K562 (cell line): Measurements from ENCODE around the gene JAKMIP2. TPM values are rescaled to one million over a fixed set of nuclear protein-coding genes. Genes with fewer than 3 reads are reported as not detected.

Source experiments
- ATAC-seq: fragments of 200-7000 bp; cut with Tn5 transposase; 3 replicates; pipeline ENCODE4 v1.9.1; 2020; ENCODE audit warnings: moderate library complexity
- BruUV-seq: library from RNA; stranded (reverse); fragments of 400-500 nt; replicated peaks from 2 replicates; lab custom pipeline; 2021; lab: Mats Ljungman, UMichigan
- CTCF ChIA-PET: fragments of 300-600 bp; formaldehyde crosslinking; extraction: SDS; loops from one replicate; lab custom pipeline; 2021; ENCODE audit warnings: low intra/inter-chr PET ratio; lab: Yijun Ruan, JAX
- POLR2A ChIA-PET: fragments of 300-600, 350-650 bp; sonication (Branson Sonifier 250); formaldehyde crosslinking; extraction: SDS; loops from one replicate; lab custom pipeline; 2021; ENCODE audit warnings: antibody characterized with exemption, inconsistent platforms; lab: Yijun Ruan, JAX
- DNase-seq, 4 experiments: peaks; one replicate each; pipeline versions ENCODE4 v3.0.0 to v3.0.0-alpha.2; 2011 to 2018; ENCODE audit warnings: low spot score in 3 of 4, mixed read lengths in 3 of 4; ENCODE audit errors: extremely low read depth in 1 of 4
- FAIRE-seq: peaks from 2 replicates; lab custom pipeline; 2011; peaks lifted over from hg19 to GRCh38; lab: Jason Lieb, UNC
- H2AFZ ChIP-seq: 2 replicates; pipeline ENCODE4 v1.6.0; 2011; ENCODE audit warnings: low read depth, low read length, control low read depth, inconsistent platforms
- H3K27ac ChIP-seq: fragments of 200-600 bp; 3 replicates; pipeline ENCODE4 v1.8.0; 2011; ENCODE audit warnings: low read depth, mild to moderate bottlenecking, control low read depth, inconsistent platforms, low read length, moderate library complexity, mixed read lengths; ENCODE audit errors: extremely low read depth
- H3K27me3 ChIP-seq, 2 experiments: fragments of 300-600 bp in 1 of 2; 2 replicates in 1 of 2; 3 replicates in 1 of 2; pipeline versions ENCODE4 v1.6.0 to v1.8.0; 2011; ENCODE audit warnings: inconsistent platforms in 2 of 2, low read length in 2 of 2, mild to moderate bottlenecking in 1 of 2, mixed read lengths in 1 of 2, moderate library complexity in 1 of 2; ENCODE audit not compliant: control insufficient read depth in 2 of 2, insufficient read depth in 2 of 2
- H3K36me3 ChIP-seq: fragments of 300-600 bp; 3 replicates; pipeline ENCODE4 v1.8.0; 2011; ENCODE audit warnings: mild to moderate bottlenecking, low read length, inconsistent platforms; ENCODE audit not compliant: control insufficient read depth, insufficient read depth
- H3K4me1 ChIP-seq, 2 experiments: fragments of 200-600 bp in 1 of 2; replicated peaks in 1 of 2; 2 replicates in 1 of 2; 3 replicates in 1 of 2; pipeline versions ENCODE4 v1.5.1 to v1.8.0; 2011; ENCODE audit warnings: inconsistent platforms in 2 of 2, low read length in 2 of 2, mild to moderate bottlenecking in 1 of 2, mixed read lengths in 1 of 2, moderate library complexity in 1 of 2; ENCODE audit not compliant: control insufficient read depth in 2 of 2, insufficient read depth in 2 of 2
- H3K4me2 ChIP-seq: 2 replicates; pipeline ENCODE4 v1.6.1; 2011; ENCODE audit warnings: low read length, control low read depth, inconsistent platforms, mixed read lengths; ENCODE audit not compliant: insufficient read depth
- H3K4me3 ChIP-seq: fragments of 200-600 bp; sonication (generic), shearing (Covaris generic); 2 replicates; pipeline ENCODE4 v1.5.1; 2016; ENCODE audit warnings: control low read depth, inconsistent platforms
- H3K79me2 ChIP-seq: fragments of 200-600 bp; 3 replicates; pipeline ENCODE4 v1.8.0; 2011; ENCODE audit warnings: low read length, inconsistent platforms; ENCODE audit not compliant: control insufficient read depth, insufficient read depth
- H3K9ac ChIP-seq, 2 experiments: 2 replicates each; pipeline versions ENCODE4 v1.6.0 to v1.6.1; 2011; ENCODE audit warnings: low read depth in 2 of 2, low read length in 2 of 2, control low read depth in 1 of 2, inconsistent platforms in 1 of 2, mild to moderate bottlenecking in 1 of 2, mixed read lengths in 1 of 2; ENCODE audit not compliant: insufficient read depth in 1 of 2
- H3K9me1 ChIP-seq: one replicate; pipeline ENCODE4 v1.6.0; 2011; ENCODE audit warnings: inconsistent platforms, mild to moderate bottlenecking, low read length, moderate library complexity; ENCODE audit not compliant: control insufficient read depth, insufficient read depth
- H3K9me3 ChIP-seq: replicated peaks from 2 replicates; pipeline ENCODE4 v1.5.1; 2011; ENCODE audit warnings: low read depth, low read length, inconsistent platforms; ENCODE audit not compliant: control insufficient read depth, insufficient read depth
- H4K20me1 ChIP-seq: replicated peaks from 2 replicates; pipeline ENCODE4 v1.6.1; 2011; ENCODE audit warnings: low read length, inconsistent platforms, mixed read lengths; ENCODE audit not compliant: control insufficient read depth, insufficient read depth
- KDM5B ChIP-seq: fragments of 200-600 bp; sonication (generic); IDR thresholded peaks from 2 replicates; pipeline ENCODE4 v1.6.1; 2012; ENCODE audit warnings: low read depth, mild to moderate bottlenecking, moderate library complexity, low read length, control low read depth, inconsistent platforms; ENCODE audit not compliant: insufficient replicate concordance
- MCM7 ChIP-seq, 2 experiments: fragments of 450-650 bp; IDR thresholded peaks; 2 replicates each; pipeline ENCODE4 v1.6.1; 2016 to 2018
- ZNF512 ChIP-seq: IDR thresholded peaks from 2 replicates; pipeline ENCODE4 v1.6.1; 2016; ENCODE audit warnings: missing genetic modification characterization, missing compliant biosample characterization
- WGBS: fragments of 100-300 bp; shearing (Covaris generic); methylation state at CpG from one replicate; pipeline ENCODE4 v1.1.6; 2016; ENCODE audit warnings: low coverage, mixed read lengths; ENCODE audit not compliant: insufficient coverage; ENCODE audit errors: missing lambda C conversion rate; 5-methylcytosine and 5-hydroxymethylcytosine counted together
- in situ Hi-C: fragments of 300-500 bp; cut with MboI; formaldehyde crosslinking; loops from 4 replicates; pipeline ENCODE4 v1.15.0; 2018; ENCODE audit warnings: inconsistent platforms, mixed read lengths
- intact Hi-C: fragments of 100-400 bp; cut with micrococcal nuclease; formaldehyde crosslinking; loops from 2 replicates; pipeline ENCODE4 v1.14.2; 2022
- polyA plus RNA-seq, 8 experiments: library from polyadenylated mRNA; depleted of rRNA in 4 of 8; stranded (reverse) in 5 of 8; unstranded in 3 of 8; fragments of >200 nt; fragmentation: Nextera tagmentation in 2 of 8; fragmentation: Illumina TruSeq in 1 of 8; extraction: Ambion mirVana in 2 of 8; extraction: Trizol in 1 of 8; gene quantifications; 2 replicates each; pipeline versions ENCODE4 v1.2.1 to v1.2.3, GENCODE V29; 2011 to 2014; ENCODE audit warnings: inconsistent platforms in 1 of 8, missing spikeins in 1 of 8
- total RNA-seq, 7 experiments: library from RNA; depleted of rRNA in 6 of 7; stranded (reverse); fragments of >200 nt in 6 of 7; fragmentation: Illumina TruSeq in 2 of 7; extraction: Trizol in 2 of 7; gene quantifications; 2 replicates each; pipeline versions ENCODE4 v1.2.1 to v1.2.3, GENCODE V29; 2011 to 2021; ENCODE audit warnings: low replicate concordance in 1 of 7

The JAKMIP2 gene
- total and polyA plus RNA-seq, 9 of the 15 experiments (the other 6 are each of a cell fraction or from before 2014, with no cell fraction given): not detected

DNA sequence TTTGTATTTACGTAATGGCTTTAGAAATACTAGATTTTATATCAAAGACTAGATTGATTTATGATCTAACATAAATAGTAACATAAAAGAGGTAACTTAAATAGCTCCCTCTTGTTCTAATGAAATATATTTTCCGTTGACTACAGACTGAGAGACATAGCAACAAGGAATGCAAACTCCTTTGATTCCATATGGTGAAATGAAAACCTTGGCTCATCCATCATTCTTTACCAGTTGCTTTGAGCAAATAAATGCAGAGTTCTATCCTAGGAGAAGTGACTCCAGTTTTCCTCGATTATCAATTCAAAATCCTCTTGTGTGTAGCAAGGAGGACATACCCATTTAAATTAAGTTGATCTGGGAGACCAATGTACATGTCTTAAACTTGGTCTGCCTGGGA lies 18.0 kb upstream of the JAKMIP2 start:
- ATAC-seq (no peak), FAIRE-seq (no peak), DNase-seq (no peak)
- ChIA-PET CTCF (no interaction called here), POLR2A (no interaction called here)
- no peaks in the 10 kb centered on the region for H3K79me2 ChIP-seq
- H3K27ac ChIP-seq: no peak overlapping the region
- no peak for TF ChIP-seq KDM5B
- no peak for TF ChIP-seq MCM7 (IDR thresholded peaks at IDR 0.05)
- TF ChIP-seq ZNF512 (tag): no peak
- intact Hi-C loops (no loop called here), in situ Hi-C loops (no loop called here)
- no peaks in the 10 kb centered on the region for H3K36me3 ChIP-seq
- 0% methylated on average over 3 of the region's 3 CpGs for WGBS
- no peaks in the 10 kb centered on the region for H4K20me1 ChIP-seq
- no peak overlapping the region for H3K4me2 ChIP-seq
- peaks cover 1% of the 10 kb centered on the region; the same call in 1 of the 2 replicates for H3K9me3 ChIP-seq
- no TSS peak for BruUV-seq
- H3K4me3 ChIP-seq: no peak overlapping the region
- H3K9me1 ChIP-seq: no peaks in the 10 kb centered on the region
- no peak overlapping the region for H3K9ac ChIP-seq
- H2AFZ ChIP-seq: no peak overlapping the region
- H3K27me3 ChIP-seq: no peaks in the 10 kb centered on the region
- H3K4me1 ChIP-seq: no peaks in the 10 kb centered on the region
